NCI-H2227 (cell line): Measurements from ENCODE around the gene TENM3.

Source experiments
- DNase-seq: peaks from one replicate; lab custom pipeline; 2025; ENCODE audit not compliant: unreplicated experiment; lab: John Stamatoyannopoulos, UW

The TENM3 gene

DNA sequence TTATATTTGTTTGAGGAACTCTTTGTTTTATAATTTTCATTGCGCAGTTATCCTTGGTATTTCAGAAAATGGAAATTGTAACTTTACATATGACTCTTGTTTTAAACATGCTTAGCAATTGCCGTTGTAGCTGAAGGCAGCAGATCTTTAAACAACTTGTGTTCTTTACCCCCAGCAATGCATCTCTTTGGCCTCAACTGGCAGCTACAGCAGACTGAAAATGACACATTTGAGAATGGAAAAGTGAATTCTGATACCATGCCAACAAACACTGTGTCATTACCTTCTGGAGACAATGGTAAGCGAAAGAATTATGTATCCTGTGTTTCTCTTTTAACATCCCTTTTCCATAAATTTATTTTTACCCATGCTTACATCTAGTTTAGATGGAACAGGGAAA, 410.4 kb downstream of the TENM3 start:
- no peak for DNase-seq

DNA sequence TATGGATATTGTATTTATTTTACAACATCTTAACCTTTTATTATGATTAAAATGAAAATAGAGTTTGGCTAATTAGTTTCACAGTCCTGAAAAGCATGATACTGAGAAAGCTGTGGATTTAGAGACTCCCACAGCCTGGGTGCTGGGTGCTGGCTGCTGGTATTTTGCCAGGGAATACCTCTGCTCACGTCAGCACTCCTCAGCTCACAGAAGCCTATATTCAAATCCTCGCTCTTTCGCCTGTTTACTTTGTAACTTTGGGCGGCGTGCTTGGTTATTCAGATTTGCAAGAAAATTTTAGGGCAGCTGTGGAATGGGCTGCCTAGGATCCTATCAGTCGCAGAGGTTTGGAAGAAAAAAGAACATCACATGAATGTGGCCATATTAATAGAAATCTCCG, 412.1 kb downstream of the TENM3 start:
- DNase-seq = no peak

DNA sequence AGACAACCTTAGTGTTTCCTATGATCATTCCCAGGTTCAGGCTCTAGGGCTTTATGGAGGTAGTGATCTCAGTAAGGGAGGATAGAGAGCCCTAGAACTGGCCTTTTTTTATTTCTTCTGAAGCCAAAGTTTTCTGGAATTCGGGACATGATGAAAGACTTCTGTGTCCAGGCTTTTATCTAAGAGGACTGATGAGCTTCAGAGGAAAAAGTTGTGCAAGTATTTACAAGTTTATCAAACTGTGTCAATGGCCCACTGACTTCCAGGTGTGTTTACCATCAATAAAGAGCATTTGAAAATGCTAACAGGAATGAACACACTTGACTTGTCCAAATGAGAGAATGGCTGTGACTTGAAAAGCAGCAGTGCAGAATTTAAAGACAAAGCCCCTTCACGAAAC, 419.3 kb downstream of the TENM3 start:
- no peak for DNase-seq

DNA sequence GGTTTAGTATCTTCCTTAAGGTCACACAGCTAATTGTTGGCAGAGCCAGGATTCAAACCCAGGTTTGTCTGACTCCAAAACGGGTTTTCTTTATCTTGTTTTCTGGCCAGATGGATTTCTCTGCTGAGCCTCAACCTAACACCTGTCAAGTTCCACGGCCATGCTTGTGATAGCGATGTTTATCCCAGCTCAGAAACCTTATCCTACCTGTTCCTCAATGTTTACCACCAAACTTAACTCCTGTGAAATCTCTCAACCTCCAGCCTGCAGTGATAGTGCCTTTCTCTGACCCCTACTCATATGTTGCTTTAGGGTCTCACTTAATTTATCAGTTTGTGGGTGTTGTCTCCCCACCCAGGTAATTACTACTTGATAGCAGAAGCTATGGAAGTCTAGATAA, 428.0 kb downstream of the TENM3 start:
- no peak for DNase-seq

DNA sequence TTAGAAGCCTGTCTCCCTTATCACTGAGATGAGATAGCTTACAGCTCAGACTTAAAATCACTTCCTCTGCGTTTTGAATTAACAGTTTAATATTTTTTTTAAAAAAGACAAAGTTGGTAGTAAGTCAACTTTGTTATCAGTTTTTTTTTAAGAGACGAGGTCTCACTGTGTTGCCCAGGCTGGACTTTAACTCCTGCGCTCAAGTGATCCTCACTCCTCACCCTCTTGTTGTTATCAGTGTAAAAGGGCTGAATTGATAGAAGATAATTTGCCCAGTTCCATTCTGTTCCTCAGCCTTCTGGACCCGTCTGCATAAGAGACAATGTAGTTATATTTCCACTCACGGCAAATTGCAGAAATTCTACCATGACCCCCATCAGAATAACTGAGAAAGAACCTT, 428.5 kb downstream of the TENM3 start:
- no peak for DNase-seq

DNA sequence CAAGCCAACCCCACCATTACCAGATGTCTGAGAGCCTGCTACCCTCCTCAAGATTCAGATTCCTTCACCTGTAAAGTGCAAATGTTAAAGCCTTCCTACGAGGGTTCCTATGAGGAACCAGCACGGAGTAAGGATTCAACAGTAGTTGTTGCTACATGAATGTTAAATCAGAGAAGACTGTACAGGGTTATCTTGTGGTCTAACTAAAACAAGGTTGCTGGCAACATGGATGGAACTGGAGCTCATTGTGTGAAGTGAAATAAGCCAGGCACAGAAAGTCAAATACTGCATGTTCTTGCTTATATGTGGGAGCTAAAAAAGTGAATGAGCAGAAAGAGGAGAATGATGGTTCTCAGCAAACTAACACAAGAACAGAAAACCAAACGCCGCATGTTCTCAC, 435.4 kb downstream of the TENM3 start:
- no peak for DNase-seq

DNA sequence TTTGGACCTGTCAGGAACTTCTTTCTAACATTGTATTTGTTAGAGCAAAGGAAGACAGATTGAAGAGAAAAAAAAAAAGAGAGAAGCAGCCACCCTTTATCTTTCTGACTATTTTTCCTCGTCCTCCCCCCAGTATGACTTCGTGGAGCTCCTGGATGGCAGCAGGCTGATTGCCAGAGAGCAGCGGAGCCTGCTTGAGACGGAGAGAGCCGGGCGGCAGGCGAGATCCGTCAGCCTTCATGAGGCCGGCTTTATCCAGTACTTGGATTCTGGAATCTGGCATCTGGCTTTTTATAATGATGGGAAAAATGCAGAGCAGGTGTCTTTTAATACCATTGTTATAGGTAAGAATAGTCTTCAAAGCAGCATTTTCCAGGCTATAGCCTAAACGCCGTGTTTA, 436.3 kb downstream of the TENM3 start:
- no peak for DNase-seq

DNA sequence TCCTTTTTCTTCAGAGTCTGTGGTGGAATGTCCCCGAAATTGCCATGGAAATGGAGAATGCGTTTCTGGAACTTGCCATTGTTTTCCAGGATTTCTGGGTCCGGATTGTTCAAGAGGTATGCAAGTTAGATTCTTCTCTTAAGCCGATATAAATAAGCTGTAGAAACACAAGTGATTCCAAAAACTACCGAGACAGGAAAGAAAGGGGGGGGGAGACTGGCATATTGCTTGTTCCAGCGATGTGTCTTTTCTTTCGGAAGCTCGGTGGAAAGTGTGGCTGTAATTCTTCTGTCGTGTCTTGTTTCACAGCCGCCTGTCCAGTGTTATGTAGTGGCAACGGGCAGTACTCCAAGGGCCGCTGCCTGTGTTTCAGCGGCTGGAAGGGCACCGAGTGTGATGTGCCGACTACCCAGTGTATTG, 437.0 kb downstream of the TENM3 start:
- DNase-seq = no peak

DNA sequence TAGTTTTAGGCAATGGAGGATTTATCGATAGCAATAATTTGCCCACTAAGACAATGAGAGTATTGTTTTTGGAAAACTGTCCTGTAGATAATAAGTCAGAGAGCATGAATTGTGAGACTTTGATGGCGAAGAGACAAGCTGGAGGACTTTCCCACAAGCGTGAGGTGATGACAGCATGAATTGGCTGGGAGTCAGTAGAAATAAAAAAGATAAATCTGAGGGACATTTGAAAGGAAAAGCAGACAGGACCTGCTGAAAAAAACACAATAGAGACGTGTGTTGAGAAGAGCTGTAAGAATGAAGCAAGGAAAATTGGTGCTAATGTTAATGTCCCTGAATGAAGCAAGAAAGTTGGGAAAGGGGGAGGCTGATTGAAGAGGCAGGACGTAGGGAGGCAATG, 440.5 kb downstream of the TENM3 start:
- no peak for DNase-seq

DNA sequence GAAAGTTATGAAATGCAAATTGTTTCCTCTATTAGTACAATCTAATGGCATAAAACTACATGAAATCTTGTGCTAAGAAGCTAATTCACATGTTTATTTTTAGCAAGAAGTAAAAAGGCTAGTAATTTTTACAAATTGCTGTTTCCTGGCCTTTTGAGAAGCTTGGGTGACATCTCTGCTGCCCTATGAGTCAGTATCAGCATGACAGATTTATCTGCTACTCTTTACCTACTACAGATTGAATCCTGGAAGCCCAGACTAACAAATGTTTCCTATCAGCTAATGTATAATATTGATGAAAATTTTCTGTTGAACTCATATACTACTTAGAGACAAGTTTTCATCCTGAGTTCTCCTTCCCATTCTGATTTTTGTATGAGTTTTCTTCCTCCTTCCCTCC, 441.6 kb downstream of the TENM3 start:
- DNase-seq = no peak

DNA sequence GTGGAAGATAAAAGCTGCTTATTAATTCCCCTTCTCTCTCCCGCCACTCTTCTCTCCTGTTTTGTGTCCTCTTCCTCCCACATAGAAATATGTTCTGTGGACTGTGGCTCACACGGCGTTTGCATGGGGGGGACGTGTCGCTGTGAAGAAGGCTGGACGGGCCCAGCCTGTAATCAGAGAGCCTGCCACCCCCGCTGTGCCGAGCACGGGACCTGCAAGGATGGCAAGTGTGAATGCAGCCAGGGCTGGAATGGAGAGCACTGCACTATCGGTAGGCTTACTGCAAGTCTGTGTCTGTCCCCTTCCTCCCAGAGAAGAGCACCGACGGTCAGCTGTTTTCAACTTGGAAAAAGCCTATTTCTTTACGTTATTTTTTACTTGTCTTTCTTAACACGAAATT, 444.9 kb downstream of the TENM3 start:
- no peak for DNase-seq

DNA sequence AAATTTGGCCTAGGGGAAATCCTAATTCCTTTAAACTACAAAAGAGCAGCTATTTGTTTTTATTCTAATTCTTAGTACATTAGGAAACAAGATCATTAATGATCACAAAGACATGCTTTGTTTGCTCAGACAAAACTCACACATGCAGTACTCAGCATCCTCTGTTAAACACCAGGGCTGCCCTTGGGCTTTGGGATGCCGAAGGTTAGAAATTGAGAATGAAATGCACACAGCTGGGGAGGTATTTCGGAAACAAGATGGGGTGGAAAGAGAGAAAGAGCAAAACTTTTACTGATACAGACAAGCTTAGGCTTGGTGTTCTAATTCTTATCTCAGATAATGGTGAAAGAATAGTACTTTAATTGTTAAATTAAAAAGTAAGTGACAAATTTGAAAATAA, 451.3 kb downstream of the TENM3 start:
- DNase-seq = no peak

DNA sequence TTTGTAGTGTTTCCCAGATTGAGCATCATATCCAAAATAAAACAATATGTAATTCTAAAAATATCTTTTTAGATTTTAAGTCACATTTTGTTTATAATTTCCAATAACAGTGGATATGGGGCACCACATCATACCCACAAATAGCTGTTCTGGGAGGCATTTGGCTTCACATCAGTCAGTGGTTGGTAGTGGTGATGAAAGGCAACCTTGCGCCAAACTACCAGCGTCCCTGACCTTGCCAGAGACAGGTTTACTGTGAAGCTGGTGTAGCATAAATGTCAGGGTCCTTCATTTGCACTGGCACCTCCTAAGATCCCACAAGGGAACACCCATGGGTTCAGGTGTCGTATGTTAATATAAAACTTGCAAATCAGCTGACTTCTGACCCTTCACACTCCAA, 451.8 kb downstream of the TENM3 start:
- DNase-seq = no peak

DNA sequence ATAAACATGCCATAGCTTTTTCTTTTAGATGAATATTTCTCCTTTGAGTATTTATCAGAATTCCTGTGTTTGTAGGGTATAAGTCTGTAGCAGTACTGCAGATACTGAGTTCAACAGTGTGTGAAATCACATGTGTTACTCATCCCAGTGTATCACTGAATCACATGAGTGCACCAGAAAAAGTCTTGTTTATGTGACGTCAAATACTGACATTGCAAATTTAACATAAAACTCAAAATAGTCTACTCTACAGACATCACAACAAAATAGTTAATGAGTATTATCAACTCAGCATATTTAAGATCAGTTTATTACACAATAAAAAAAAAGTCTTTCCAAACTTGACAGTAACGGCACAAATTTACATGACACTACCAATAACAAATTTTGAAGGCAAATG, 452.6 kb downstream of the TENM3 start:
- DNase-seq = no peak

DNA sequence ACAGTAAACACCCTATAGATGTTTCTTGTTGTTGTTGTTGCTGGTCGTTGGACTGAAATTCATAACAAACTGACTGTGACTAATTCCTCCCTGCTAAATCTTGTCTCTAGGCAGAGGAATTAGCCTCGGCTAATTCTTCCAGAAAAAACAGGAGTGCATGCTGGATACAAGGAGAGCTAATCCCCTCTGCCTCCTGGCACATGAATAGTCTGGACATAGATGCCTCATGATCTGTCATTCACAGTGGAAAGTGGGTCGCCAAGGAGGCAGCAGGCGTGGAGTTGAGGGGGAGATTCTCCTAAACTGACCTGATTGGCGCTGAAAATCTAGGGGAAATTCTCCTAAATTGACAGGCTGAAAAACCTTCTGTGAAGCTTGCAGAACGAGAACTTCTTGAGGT, 453.9 kb downstream of the TENM3 start:
- DNase-seq = no peak

DNA sequence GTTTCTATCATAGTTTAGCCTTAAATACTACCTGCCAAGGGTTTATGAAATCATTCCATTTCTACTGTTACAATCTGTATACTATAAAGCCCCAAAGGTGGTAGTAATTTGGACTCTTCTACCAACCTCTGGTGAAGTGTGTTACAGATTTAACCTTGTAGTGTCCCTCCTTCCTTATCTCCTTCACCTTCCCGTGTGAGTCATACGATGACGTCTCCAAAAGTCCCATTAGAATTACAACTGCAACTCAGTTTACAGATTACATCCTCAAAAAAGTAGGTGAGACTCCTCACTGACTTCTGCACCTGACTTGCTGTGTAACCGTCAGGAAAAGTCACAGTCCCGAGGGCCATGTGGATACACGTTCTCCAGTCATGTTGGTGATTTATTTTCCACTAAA, 455.0 kb downstream of the TENM3 start:
- no peak for DNase-seq

DNA sequence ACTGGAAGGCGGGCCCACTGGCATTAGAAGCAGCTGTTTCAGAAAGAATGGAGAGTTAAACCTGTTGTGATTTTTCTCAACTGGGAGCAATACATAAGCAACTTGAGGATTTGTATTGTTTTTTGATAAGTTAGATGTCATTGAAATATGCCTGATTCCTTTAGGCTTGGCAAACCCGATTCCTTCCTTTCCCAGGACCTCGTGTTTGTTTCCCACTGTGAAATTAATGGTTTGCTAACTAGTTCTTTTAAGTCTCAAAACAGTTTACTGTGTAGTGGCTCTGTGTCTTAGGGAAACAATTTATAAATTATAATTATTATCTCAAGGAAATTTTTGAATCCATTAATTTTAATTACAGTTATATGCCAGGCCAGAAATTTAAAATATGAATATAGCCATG, 456.0 kb downstream of the TENM3 start:
- no peak for DNase-seq

DNA sequence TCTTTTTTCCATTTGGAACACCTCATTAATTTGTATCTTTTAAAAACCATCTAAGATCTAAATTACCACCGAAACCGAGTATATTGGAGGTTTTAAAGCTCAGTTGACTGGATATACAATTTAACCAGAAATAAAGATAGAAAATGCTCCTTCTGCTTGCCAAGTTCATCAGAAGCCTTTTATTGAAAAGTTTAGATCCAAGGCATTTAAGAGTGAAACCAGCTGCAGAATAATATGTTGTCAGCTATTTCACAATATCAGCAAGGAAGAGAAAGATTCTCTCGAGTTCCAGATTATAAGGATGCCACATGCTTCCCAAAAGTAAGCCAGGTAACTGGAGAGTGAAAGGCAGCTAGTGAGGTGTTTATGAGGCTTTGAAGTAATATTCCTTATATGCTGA, 456.6 kb downstream of the TENM3 start:
- DNase-seq = no peak

DNA sequence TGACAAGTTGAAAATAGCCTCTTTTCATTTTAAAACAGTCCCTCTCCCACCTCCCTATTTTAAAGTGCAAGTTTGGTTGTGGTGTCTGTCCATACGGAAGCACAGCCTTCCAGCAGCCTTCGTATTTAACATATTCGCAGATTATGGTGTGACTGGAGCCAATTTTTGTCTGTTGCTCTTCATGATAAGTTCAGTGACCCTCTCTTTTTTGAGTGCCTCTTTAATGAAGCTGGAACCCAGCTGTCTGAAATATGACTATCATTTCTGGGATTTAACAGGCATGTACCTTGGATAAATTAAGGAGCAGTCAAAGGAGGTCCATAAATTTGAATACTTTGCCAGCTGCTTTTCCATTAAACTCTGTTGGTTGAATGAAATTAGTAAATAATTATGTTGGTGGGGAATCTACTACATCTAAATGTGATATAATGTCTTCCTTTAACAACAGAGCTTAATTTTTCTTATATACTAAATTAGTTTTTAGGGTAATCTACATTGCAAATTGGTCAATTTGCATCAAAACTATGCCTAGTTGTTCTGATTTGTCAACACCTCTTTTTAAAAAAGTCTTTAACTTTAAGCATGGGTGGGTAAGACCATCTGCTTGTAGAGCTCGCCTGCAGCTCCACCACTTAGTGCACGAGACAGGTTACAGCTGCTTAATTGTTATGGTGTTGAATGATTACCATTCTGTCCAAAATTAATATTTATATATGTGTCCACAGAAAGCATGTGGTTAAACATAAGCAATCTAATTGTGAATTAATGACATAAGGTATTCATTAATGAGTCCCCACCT, 457.4 kb downstream of the TENM3 start:
- no peak for DNase-seq

DNA sequence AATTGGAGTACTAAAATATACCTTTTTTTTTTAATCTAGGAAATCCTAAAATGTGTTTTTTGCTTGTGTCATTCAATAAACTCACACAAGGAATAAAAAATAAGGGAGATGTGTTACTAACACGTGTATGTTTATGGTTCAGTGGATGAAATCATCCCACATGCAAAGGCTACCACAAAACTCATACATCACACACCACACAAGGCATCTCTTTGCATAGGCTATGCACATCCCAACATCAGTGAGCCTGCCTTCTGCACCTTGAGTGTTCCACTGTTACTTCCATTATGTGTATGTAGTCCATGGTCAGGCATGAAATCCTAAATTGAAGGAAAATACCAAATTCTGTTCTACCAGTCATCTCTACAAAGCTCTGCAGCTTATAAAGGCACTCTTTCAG, 460.9 kb downstream of the TENM3 start:
- DNase-seq = no peak

DNA sequence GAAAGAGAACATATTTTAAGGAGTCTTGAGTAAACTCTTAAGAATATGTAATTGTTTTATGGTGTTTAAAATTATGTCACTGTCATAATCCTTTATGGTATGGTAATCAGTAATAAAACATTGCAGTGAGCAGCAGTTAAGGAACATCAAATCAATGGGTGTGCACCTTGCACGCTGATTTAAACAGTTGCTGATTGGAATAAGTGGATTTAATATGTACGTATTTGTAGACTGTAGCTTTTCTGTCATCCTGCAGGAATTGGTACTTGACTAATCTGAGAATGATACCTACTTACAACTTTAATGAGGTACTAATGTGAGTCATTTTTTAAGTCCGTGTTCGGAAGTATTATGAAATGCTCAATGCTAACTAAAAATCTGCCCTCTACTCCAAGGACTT, 461.7 kb downstream of the TENM3 start:
- DNase-seq = no peak

DNA sequence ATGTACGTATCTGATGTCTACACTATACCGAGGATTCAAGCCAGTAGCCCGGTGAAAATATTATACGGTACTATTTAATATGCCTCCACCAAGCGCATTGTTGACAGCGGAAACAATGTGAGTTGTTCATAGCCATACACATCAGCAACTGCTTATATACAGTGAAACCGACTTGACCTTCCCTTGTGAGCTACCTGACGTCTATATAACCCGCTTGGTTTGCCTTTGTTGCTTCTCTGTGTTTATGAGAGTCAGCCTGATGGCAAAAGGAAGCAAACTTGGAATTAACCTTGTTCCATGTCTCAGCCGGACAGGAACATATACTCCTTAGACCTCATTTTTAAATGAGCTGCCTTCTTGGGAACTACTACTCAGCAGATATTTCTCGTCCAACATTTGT, 462.2 kb downstream of the TENM3 start:
- no peak for DNase-seq

DNA sequence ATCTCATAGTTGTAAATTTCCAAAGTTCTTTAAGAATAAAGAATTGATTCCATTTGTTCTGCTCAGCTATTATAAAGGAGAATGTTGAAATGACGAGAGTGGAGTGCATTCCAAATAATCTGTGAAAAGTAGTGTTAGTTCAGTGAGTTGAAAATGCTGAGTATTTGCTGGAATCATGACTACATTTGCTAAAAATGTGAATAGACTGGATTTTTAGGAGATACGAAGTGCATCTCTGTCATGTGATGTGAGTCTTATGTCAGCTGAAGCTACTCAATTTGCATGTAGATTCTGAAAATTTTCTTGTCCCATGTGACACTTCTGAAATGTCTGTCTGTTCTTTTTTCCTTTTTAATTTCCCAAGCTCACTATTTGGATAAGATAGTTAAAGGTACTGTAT, 468.0 kb downstream of the TENM3 start:
- DNase-seq = no peak
